Measurements from ENCODE around the gene ATOSA. TPM values are rescaled to one million over a fixed set of nuclear protein-coding genes. Genes with fewer than 3 reads are reported as not detected.

The ATOSA gene
- total RNA-seq, 1 donor from 2014 or later: 35.5 TPM

DNA sequence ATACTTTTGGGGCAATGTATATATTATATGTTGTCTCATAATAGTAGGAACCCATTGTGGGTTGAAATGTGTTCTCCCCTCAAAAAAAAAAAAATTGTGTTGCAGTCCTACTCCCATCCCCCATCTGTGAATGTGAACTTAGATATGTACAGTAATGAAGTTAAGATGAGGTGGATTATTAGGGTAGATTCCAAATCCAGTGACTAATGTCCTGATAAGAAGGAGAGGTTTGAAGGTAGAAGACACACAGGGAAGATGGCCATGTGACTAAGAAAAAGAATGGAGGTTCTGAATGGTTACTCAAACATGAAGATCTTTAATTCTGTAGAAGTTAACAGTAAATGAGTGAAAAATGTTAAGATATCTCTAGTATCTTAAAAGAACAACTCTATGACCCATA is 3.0 kb upstream of the ATOSA start:
- no peak for DNase-seq (ENCODE audit: low read depth in 2 of 2)

DNA sequence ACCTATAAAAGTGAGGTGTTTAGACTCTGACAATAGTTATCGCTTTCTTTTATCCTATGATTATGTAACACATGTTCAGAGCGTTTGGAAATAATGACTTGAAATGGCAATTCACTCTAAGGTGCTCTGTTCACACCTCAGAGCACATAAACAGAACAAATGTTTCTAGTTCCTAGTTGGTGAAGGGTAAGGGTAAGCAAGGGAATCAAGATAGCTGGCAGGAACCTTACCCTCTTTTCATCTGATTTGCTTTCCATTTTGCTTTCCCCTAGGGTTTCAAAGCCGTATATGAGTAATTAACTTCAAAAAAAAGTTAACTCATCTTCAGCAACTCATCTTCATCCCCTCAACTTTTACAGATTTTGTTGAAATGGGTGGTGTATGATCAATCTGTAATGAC is 2.3 kb upstream of the ATOSA start:
- no peak for DNase-seq (ENCODE audit: low read depth in 2 of 2)

DNA sequence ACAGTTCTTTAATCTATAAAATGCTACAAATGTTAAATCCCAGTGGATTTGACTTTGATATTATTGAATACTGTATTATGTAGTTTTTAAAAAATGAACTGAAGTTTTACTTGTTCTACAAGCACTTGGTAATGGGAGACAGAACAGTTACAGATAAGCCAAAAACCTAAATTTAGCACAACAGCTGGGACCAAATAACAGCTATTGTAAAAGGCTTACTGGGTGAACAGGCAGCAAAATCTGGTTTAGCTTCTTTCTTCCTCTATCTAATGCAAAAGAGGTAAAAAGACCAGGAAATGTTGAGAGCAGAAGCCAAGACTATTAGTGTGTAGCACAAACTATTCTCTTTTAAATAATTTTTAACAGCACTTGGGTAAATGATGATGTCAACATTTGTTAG is 1.6 kb upstream of the ATOSA start:
- no peak for DNase-seq (ENCODE audit: low read depth in 2 of 2)

DNA sequence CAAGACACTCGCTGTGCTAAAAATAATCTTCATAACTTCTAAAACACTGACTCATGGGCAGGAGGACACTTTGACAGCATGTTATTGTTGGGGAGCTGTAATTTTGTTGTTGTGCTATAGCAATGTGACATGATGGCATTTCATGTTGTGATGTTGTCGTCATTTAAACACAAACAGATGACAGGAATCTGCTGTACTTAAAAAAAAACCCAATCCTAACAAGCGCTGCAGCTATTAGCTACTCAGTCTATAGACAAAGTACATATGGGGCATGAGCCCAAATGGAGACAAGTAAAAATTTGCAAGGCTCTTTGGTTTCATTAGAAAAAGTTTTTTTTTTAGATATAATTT is 828 bp upstream of the ATOSA start:
- DNase-seq (ENCODE audit: low read depth in 2 of 2): peak in 1 of 2 donors; percentile 43

DNA sequence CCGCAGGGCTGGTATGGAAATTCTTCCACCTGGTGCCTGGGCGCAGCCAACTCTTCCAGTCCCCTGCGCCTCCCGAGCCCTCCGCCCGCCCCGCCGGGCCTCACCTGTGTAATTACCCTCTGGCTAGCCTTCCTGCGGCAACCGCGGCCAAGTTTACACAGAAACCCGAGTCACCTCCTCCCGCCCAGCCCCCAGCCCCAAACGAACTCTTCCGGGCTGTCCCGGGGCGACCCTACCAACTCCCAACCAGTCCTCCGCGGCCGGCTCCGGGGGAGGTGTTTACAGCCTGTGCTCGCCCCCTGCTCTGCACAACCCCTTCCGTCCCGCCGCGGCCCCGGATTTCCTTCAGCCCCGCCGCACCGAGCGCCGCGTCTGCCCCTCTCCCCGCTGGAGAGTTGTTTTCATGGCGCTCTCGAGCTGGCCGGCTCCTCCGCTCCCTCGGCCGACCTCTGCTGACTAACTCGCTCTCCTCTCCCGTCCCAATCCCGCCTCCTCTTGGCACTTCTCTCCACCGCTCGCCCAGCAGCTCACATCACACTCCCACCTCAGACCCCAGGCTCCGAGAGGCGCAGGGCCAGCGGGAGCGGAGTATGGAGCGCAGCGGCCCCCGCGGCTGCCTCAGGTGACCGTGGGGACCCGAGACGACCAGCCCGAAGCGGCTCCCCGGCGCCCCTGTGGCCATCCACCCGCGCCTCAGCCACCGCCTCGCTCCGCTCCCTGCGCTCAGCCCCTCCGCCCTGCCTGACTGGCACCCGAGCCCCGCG is 538 bp downstream of the ATOSA start:
- peak; percentile 70 to 80 for DNase-seq (ENCODE audit: low read depth in 2 of 2)

DNA sequence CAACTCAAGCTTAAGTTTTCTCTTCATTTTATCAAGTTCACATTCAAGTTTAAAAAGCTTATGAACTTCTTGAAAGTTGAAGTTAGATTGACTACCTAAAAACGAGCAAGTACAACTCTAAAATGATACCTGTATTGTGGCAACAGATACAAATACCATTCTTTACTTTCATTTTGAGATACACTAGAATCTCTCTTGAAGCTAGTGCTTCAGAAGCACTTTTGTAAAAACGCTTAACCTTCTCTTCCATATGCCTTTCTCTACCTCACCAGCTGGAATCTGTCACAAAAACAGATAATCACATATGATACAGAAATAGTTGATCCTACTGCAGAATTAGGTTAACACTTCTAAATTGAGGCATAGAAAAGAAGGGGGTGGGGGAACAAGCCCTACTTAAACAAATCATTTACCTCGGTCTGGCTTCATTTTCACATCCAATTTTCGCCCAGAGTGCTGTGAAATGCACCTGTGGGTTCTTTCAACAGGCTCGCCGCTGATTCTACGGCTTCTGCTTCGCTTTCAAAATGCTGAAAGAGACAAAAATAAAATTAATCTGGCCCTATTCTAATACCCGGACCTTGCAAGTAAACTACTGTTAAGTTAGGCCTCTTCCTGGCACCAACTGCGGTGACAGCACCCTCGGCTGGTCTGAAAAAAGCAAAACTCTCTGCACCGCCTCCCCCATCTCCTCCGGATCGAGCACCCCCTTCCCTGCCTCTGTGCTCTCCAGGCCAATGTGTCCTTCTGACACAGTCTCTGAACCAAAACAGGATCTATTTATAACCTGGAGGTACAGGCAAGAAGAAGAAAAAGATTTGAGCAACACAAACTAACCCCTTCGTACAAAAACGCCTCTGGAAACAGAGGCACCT is 1.4 kb downstream of the ATOSA start:
- DNase-seq (ENCODE audit: low read depth in 2 of 2): peak; percentile 62 to 68

DNA sequence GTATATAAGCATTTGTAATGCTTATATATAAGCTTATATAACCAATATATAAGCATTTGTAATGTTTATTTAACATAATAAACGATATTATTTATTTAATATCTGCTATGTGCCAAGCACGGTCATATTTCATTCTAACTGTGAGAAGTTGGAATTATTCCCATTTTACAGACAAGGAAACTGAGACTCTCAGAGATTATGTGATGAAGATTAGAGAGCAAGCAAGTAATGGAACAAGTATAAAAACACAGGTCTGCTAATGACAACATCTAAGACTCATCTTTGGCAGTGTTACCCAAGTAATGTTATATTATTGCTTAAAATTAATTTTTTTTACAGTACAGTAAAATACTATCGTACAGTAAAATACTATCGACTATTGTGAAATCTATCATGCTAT is 4.4 kb downstream of the ATOSA start:
- no peak for DNase-seq (ENCODE audit: low read depth in 2 of 2)

DNA sequence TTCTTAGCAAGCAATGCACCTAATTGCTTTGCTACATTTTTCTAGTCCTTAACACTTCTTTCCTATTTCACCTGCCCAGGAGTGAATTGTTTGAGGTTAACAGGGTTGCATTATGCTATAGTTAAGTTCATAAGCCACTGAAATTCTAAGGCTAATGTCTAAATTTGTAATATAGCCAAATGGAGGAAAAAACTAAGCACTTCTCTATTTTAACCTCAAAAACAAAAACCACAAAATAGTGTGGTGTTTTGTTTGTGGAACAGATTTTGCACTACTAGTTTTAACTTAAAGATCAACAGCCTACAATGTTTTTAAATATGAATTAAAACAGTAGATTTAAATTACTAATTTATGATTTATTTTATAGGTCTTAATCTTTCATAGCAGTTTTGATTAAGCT is 5.5 kb downstream of the ATOSA start:
- no peak for DNase-seq (ENCODE audit: low read depth in 2 of 2)

DNA sequence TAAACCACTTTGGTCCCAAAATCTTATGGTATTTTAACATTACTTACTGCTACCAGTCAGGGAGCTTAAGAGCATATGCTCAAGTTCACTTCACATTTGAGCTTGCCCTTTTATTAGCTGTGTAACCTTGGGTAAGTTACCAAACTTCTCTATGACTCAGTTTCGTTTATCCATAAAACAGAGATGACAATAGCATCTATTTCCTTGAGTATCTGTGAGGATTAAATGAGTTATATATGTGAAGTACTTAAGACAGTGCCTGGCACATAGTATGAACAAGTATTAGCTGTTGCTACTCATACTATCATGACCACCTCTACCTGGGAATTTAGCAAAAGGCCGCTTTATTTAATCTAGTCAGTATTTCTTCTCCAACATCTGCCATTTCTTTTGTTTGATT is 5.9 kb downstream of the ATOSA start:
- DNase-seq (ENCODE audit: low read depth in 2 of 2): no peak

DNA sequence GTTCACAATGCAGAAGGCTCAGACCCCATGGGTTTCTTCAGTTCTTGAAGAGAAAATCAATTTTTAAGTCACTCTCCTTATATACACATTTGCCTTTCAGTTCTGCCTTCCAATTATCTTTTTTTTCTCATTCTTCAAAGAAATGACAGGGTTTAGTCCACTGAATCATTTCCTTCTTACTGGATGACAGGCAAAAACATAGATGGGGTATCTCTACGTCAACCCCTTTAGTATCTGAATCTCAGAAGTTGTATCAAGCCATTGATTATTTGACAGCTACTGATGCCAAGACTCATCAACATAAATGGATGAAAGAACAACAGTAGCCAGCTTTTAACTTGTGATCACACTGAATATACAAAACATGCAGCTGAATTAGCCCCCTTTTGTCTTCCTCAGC is 6.5 kb downstream of the ATOSA start:
- peak in 1 of 2 donors; percentile 21 for DNase-seq (ENCODE audit: low read depth in 2 of 2)

DNA sequence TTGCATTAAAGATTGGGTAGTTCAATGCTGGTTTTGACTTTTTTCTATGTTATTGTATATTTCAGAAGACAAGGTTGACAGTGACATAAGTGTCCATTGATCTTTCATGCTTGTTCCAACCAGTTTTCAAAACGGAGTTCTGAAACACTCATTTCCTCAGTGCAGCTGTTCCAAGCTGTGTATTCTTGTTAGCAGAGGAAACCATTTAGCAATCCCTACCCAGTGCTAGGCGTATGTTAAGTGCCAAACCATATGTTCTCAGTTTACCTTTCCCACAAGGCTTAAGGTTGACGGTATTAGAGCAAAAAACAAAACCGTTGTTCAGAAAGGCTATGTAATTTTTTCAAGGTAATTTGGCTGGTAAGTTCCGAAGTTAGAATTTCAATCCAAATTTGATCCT is 9.1 kb downstream of the ATOSA start:
- DNase-seq (ENCODE audit: low read depth in 2 of 2): no peak

DNA sequence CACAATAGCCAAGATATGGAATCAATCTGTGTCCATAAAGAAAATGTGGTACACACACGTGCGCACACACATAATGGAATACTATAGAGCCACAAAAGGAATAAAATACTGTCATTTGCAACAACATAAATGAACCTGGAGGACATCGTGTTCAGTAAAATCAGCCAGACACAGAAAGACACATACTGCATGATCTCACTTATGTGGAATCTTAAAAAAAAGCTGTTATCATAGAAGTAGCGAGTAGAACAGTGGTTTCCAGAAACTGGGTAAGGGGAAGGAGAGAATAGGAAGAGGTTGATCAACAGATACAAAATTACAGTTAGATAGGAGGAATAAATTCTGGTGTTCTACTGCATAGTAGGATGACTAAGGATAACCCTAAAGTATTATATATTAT is 11.1 kb downstream of the ATOSA start:
- no peak for DNase-seq (ENCODE audit: low read depth in 2 of 2)

DNA sequence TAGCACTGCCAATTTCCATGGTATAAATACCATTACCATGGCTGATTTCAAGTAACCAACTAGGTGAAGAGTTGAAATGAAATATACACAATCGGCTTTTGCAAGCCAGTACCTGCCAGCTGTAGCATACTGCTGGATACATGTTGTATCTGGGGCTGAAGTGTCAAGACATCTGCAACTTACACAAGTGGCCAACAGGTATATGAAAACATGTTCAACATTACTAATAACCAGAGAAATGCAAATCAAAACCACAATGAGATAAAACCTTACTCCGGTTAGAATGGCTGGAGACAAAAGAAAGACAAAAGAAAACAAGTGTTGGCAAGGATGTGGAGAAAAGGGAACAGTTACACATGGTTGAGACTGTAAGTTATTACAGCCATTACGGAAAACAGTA is 11.6 kb downstream of the ATOSA start:
- DNase-seq (ENCODE audit: low read depth in 2 of 2): no peak

DNA sequence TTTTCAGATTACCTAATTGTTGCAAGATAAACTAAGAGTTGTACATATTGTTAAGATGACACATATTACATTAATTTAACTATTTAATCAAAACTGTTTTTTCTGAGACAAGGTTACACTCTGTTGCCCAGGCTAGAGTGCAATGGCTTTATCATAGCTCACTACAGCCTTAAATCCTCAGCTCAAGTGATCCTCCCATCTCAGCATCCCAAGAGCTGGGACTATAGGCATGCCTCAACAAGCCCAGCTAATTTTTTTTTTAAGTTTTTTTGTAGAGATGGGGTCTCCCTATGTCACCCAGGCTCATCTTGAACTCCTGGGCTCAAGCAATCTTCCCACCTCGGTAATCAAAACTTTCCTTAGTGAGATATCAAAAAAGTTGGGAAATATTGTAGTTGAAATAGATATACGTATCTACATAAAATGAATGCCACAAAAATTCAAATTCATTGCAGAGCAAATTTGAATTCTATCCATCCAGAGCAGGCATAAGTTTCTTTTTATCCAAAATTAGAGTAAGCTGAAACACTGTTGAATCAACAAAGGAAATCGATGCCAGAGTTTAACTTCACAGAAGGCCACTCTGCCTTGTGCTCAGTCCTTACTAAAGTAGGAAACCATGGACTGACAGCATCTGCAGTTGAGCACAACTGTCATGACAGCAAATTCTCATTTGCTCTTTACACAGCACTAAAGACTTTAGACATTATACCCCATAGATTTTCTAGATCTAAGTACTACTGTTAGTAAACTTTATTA is 15.5 kb downstream of the ATOSA start:
- no peak for DNase-seq (ENCODE audit: low read depth in 2 of 2)

DNA sequence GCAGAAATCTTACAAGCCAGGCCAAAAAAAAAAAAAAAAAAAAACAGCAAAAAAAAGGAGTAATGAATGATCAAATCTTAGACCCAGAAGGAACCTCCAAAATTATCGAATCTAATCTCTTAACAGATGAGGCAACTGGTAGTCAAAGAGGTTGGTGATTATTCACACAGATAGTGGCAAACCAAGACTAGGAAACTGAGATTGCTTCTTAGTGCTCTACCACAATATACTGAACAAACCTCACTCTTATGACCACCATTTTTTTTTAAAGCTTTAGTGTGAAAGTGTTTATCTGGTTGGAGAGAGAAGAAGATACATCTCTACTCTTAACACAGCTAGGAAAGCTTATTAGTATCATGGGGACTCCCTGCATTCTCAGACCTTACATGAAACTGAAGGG is 17.3 kb downstream of the ATOSA start:
- no peak for DNase-seq (ENCODE audit: low read depth in 2 of 2)

DNA sequence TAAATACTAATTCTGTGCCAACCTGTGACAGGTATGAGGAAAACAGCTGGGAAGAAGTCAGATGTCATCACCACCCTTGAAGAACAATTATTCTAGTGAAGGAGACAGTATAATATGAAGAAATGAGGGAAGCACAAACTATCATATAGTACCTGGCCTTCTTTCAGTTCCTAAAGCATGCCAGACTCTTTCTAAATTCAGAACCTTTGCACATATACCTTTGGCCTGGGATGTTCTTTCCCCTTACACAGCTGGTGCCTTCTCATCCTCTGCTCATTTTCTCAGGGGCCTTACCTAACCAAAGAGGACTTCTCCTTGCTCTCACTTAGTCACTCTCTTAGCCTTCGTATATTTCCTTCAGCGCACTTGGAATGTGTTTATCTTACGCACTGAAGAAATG is 19.0 kb downstream of the ATOSA start:
- DNase-seq (ENCODE audit: low read depth in 2 of 2): no peak

DNA sequence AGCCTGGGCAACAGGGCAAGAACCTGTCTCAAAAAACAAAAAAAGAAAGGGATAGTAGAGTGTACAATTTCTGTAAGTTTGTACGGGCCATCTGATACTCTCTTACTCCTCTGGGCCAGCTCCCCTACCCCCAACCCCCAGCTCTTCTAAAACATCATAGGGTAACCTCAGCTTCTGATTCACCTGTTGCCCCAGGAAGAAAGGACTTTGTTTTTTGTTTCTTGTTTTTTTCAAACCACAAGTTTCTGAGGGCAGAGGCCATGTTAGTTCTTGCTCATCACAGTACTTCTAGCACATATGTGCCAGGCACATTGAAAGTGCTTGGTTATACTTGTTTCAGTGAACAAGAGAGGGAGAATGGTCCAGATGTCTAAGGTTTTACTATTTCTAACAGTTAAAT is 20.2 kb downstream of the ATOSA start:
- no peak for DNase-seq (ENCODE audit: low read depth in 2 of 2)

DNA sequence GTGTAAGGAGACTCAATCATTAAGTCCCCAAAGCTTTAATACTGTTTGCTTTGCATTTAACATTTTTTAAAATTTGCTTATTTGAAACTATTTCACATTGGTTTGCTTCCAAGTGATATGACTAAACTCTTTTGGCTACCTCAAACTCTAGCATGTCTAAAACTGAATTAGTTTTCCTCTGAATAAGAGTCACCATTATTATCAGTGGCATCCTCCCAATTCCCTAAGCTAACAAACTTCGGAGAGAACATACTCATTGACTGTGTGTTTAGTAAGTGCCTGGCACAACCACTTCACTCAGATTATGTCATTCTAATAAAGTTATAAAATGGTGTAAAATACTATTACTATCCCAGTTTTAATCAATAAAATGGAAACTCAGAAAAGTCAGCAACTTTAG is 21.9 kb downstream of the ATOSA start:
- DNase-seq (ENCODE audit: low read depth in 2 of 2): peak; percentile 47 to 68

DNA sequence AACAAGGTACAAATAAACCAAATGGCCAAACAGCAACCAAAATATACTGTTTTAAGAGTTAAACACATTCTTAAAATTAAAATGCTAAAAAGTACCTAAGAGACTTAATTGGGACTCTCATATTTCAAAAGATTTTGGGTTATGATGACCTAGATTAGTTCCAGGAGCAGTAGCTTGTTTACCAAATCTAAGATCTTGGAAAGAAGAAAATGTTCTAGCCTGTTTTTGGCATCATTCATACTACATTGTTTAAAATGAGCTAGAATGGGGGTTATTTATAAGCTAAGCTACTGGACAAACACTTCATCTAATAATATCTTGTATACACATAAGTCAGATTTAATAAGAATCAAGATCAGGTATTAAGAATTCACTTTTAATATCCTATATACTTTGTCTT is 22.8 kb downstream of the ATOSA start:
- DNase-seq (ENCODE audit: low read depth in 2 of 2): no peak

DNA sequence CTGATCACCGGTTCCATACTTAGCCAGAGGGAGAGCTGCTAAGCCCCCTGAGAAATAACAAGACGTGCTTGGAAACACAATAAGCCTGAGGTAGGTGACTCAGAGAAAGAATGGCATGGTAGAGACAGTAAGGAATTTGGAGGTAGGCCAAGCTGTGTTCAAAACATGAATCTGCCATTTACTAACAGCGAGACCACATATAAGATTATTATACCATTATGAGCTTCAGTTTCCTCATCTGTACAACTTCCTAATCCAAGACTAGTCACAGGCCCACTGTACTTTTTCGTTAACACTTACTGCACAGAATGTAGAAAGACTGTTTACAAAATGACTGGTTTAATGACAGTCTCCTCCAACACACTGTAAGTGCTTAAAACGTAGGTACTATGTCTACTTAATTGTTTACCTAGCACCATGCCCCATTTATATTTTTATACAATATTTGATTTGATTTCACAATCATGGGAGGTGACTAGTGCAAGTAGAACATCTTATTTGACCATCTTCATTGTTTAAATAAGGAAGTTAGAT is 25.7 kb downstream of the ATOSA start:
- peak; percentile 55 to 88 for DNase-seq (ENCODE audit: low read depth in 2 of 2)

DNA sequence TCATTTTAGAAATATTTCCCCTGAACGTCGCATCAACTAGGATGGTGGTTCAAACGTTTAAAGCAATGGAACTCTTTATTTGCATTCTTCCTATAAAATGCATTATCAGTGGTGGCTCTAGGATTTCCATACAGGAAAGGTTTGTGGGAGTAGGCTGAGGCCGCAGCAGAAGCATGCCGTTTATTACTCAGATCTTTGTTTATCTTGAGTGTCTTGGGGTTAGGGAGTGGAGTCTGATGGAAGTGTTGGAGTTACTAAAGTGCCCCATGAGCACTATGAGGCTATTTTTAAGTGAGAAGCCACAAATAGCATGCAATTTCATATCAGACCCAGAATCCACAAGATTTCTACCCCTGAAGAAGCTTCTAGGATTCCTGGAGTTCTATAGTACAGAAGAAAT is 26.2 kb downstream of the ATOSA start:
- peak in 1 of 2 donors; percentile 70 for DNase-seq (ENCODE audit: low read depth in 2 of 2)

DNA sequence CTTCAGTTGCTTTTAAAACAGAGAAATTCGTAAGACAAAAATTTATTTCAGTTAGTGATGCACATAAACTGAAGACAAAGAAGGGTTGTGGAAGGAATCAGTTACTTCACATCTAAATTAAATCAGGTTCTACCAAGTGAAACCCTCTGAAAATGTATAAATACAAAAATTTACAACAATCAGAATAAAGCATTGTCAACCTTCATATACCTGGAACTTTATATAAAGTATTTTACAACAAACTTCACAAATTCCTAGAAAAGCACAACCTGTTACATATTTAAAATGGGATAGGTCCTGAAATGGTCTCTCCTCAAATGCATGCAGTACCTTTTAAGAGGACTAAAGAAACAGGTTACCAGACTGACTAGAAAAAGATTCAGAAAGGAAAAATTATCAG is 26.9 kb downstream of the ATOSA start:
- DNase-seq (ENCODE audit: low read depth in 2 of 2): no peak

All from lung microvascular endothelial cell (primary cell).